K562 (cell line): ENCODE measurements around the gene CENPE. TPM values are rescaled to one million over a fixed set of nuclear protein-coding genes. Genes with fewer than 3 reads are reported as not detected.

Experiments used
- SRSF1 ChIP-seq: fragments of 200-400 bp; formaldehyde crosslinking; IDR thresholded peaks from 2 replicates; pipeline ENCODE4 v1.6.1; 2017; ENCODE audit warnings: mild to moderate bottlenecking, low read depth, low read length, moderate library complexity
- polyA plus RNA-seq, 8 experiments: library from polyadenylated mRNA; depleted of rRNA in 4 of 8; stranded (reverse) in 5 of 8; unstranded in 3 of 8; fragments of >200 nt; fragmentation: Nextera tagmentation in 2 of 8; fragmentation: Illumina TruSeq in 1 of 8; extraction: Ambion mirVana in 2 of 8; extraction: Trizol in 1 of 8; gene quantifications; 2 replicates each; pipeline versions ENCODE4 v1.2.1 to v1.2.3, GENCODE V29; 2011 to 2014; ENCODE audit warnings: inconsistent platforms in 1 of 8, missing spikeins in 1 of 8
- total RNA-seq, 7 experiments: library from RNA; depleted of rRNA in 6 of 7; stranded (reverse); fragments of >200 nt in 6 of 7; fragmentation: Illumina TruSeq in 2 of 7; extraction: Trizol in 2 of 7; gene quantifications; 2 replicates each; pipeline versions ENCODE4 v1.2.1 to v1.2.3, GENCODE V29; 2011 to 2021; ENCODE audit warnings: low replicate concordance in 1 of 7
- TF ChIP-seq, protein P1 (sequence below): fragments of 200-600 bp; sonication (generic); IDR thresholded peaks from one replicate; pipeline ENCODE4 v1.6.1; 2012; ENCODE audit warnings: mild to moderate bottlenecking, low read depth, low read length, inconsistent platforms

CENPE gene
- total and polyA plus RNA-seq, 9 of the 15 experiments (the other 6 are each of a cell fraction or from before 2014, with no cell fraction given): 9.9 to 53.2 (median 27.4) TPM

GRCh38 chr4:103137446-103137827, 60.7 kb downstream of the CENPE start (continued):
- TF ChIP-seq, protein P1, sequence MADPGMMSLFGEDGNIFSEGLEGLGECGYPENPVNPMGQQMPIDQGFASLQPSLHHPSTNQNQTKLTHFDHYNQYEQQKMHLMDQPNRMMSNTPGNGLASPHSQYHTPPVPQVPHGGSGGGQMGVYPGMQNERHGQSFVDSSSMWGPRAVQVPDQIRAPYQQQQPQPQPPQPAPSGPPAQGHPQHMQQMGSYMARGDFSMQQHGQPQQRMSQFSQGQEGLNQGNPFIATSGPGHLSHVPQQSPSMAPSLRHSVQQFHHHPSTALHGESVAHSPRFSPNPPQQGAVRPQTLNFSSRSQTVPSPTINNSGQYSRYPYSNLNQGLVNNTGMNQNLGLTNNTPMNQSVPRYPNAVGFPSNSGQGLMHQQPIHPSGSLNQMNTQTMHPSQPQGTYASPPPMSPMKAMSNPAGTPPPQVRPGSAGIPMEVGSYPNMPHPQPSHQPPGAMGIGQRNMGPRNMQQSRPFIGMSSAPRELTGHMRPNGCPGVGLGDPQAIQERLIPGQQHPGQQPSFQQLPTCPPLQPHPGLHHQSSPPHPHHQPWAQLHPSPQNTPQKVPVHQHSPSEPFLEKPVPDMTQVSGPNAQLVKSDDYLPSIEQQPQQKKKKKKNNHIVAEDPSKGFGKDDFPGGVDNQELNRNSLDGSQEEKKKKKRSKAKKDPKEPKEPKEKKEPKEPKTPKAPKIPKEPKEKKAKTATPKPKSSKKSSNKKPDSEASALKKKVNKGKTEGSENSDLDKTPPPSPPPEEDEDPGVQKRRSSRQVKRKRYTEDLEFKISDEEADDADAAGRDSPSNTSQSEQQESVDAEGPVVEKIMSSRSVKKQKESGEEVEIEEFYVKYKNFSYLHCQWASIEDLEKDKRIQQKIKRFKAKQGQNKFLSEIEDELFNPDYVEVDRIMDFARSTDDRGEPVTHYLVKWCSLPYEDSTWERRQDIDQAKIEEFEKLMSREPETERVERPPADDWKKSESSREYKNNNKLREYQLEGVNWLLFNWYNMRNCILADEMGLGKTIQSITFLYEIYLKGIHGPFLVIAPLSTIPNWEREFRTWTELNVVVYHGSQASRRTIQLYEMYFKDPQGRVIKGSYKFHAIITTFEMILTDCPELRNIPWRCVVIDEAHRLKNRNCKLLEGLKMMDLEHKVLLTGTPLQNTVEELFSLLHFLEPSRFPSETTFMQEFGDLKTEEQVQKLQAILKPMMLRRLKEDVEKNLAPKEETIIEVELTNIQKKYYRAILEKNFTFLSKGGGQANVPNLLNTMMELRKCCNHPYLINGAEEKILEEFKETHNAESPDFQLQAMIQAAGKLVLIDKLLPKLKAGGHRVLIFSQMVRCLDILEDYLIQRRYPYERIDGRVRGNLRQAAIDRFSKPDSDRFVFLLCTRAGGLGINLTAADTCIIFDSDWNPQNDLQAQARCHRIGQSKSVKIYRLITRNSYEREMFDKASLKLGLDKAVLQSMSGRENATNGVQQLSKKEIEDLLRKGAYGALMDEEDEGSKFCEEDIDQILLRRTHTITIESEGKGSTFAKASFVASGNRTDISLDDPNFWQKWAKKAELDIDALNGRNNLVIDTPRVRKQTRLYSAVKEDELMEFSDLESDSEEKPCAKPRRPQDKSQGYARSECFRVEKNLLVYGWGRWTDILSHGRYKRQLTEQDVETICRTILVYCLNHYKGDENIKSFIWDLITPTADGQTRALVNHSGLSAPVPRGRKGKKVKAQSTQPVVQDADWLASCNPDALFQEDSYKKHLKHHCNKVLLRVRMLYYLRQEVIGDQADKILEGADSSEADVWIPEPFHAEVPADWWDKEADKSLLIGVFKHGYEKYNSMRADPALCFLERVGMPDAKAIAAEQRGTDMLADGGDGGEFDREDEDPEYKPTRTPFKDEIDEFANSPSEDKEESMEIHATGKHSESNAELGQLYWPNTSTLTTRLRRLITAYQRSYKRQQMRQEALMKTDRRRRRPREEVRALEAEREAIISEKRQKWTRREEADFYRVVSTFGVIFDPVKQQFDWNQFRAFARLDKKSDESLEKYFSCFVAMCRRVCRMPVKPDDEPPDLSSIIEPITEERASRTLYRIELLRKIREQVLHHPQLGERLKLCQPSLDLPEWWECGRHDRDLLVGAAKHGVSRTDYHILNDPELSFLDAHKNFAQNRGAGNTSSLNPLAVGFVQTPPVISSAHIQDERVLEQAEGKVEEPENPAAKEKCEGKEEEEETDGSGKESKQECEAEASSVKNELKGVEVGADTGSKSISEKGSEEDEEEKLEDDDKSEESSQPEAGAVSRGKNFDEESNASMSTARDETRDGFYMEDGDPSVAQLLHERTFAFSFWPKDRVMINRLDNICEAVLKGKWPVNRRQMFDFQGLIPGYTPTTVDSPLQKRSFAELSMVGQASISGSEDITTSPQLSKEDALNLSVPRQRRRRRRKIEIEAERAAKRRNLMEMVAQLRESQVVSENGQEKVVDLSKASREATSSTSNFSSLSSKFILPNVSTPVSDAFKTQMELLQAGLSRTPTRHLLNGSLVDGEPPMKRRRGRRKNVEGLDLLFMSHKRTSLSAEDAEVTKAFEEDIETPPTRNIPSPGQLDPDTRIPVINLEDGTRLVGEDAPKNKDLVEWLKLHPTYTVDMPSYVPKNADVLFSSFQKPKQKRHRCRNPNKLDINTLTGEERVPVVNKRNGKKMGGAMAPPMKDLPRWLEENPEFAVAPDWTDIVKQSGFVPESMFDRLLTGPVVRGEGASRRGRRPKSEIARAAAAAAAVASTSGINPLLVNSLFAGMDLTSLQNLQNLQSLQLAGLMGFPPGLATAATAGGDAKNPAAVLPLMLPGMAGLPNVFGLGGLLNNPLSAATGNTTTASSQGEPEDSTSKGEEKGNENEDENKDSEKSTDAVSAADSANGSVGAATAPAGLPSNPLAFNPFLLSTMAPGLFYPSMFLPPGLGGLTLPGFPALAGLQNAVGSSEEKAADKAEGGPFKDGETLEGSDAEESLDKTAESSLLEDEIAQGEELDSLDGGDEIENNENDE: no peak
- TF ChIP-seq SRSF1: no peak
